ENCODE results near the gene TRIM54. TPM values are rescaled to one million over a fixed set of nuclear protein-coding genes. Genes with fewer than 3 reads are reported as not detected.
"Not testable (repeated sequence)": the region's sequence is repeated elsewhere in the genome, so short reads cannot be mapped to it uniquely, and the experiment has no call there.

The TRIM54 gene
- total RNA-seq, 1 donor from 2014 or later: 285 TPM

- intact Hi-C loops (cut with micrococcal nuclease): no loop called here
These were observed 34.6 kb downstream of the TRIM54 start for GRCh38 chr2:27316655-27317412.

GRCh38 chr2:27319839-27320238 is 37.6 kb downstream of the TRIM54 start:
- not testable (repeated sequence) for DNase-seq
- peaks cover 49% of the 10 kb centered on the region for H3K4me1 ChIP-seq

More at GRCh38 chr2:27316655-27317412, 34.6 kb downstream of the TRIM54 start:
- no peak overlapping the region for H3K4me3 ChIP-seq
- no peaks in the 10 kb centered on the region for H3K27me3 ChIP-seq (ENCODE audit: low read depth)
- peaks cover 21% of the 10 kb centered on the region for H3K4me1 ChIP-seq
- peaks cover under 1% of the 10 kb centered on the region for H3K36me3 ChIP-seq
- TF ChIP-seq, protein P1, sequence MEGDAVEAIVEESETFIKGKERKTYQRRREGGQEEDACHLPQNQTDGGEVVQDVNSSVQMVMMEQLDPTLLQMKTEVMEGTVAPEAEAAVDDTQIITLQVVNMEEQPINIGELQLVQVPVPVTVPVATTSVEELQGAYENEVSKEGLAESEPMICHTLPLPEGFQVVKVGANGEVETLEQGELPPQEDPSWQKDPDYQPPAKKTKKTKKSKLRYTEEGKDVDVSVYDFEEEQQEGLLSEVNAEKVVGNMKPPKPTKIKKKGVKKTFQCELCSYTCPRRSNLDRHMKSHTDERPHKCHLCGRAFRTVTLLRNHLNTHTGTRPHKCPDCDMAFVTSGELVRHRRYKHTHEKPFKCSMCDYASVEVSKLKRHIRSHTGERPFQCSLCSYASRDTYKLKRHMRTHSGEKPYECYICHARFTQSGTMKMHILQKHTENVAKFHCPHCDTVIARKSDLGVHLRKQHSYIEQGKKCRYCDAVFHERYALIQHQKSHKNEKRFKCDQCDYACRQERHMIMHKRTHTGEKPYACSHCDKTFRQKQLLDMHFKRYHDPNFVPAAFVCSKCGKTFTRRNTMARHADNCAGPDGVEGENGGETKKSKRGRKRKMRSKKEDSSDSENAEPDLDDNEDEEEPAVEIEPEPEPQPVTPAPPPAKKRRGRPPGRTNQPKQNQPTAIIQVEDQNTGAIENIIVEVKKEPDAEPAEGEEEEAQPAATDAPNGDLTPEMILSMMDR (IDR thresholded peaks at IDR 0.05; ENCODE audit: borderline replicate concordance): no peak
- no peak for DNase-seq
- no peaks in the 10 kb centered on the region for H3K9me3 ChIP-seq (replicated peaks)
- no peak overlapping the region for H3K27ac ChIP-seq (replicated peaks)

DNA sequence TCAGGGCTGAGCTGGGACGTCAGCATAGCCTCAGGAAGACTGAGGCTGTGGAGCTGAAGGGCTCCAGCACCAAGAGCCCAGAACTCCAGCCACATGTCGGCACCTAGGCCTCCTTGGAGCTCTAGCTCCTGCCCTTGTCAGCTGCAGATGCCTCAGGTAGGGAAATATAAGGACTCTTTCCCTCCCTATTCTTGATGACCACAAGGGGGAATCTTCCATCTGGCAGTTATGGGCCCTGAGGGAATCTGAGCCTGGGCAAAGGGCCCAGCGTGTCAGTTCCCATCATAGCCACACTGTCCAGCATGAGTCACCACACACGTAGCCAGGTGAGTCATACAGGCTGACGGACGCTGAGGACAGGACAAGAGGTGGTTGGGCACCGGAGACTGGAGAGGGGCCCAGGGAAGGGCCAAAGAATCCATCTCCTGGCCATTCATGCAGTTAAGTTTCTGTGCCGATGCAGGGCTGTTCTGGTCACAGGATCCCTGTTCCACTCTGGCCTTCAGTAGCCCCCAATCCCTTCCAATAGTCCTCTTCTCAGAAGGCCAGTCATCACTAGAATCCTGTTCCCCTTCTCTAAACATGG is 38.8 kb downstream of the TRIM54 start:
- Histone ChIP-seq H3K27ac (replicated peaks) (peak overlapping the region; percentile 96), H3K9me3 (replicated peaks) (no peaks in the 10 kb centered on the region), H3K27me3 (ENCODE audit: low read depth) (no peaks in the 10 kb centered on the region), H3K4me1 (peaks cover 50% of the 10 kb centered on the region), H3K36me3 (peaks cover 7% of the 10 kb centered on the region), H3K4me3 (peak overlapping the region; percentile 2)
- intact Hi-C loops (cut with micrococcal nuclease): no loop called here
- peak; percentile 71 for DNase-seq
- TF ChIP-seq, protein P1 (IDR thresholded peaks at IDR 0.05; ENCODE audit: borderline replicate concordance): peak; percentile 53

More at GRCh38 chr2:27319839-27320238, 37.6 kb downstream of the TRIM54 start:
- H3K27ac ChIP-seq (replicated peaks); H3K27me3 ChIP-seq (ENCODE audit: low read depth); H3K9me3 ChIP-seq (replicated peaks); H3K4me3 ChIP-seq; H3K36me3 ChIP-seq; intact Hi-C loops (cut with micrococcal nuclease): not testable (repeated sequence)

DNA sequence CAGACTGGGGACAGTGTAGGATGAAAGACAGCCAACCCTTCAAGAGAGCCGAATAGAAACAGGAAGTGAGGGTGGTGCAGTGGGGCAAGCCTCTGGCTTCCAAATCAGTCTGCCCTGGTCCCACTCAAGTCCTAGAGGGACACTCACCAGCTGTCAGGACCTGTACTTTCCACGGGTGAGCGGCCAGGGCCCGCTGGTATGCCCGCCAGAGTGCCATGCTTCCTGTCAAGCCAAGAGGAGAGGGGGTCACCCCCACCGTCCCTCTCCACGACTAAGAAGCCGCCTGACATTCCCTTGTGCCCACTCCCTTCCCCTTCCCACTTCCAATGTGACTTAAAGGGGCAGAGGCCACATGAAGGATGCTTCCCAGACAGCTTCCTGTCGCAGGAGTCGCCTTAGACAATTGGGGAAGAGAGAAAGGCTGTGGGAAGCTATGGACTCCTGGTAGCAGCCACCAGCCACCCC is 40.1 kb downstream of the TRIM54 start:
- peak overlapping the region; percentile 87 for H3K4me3 ChIP-seq
- DNase-seq: no peak
- H3K27me3 ChIP-seq (ENCODE audit: low read depth): no peaks in the 10 kb centered on the region
- intact Hi-C loops (cut with micrococcal nuclease): no loop called here
- TF ChIP-seq, protein P1 (IDR thresholded peaks at IDR 0.05; ENCODE audit: borderline replicate concordance): no peak
- H3K36me3 ChIP-seq: peaks cover 20% of the 10 kb centered on the region
- peak overlapping the region; percentile 96 for H3K27ac ChIP-seq (replicated peaks)
- peaks cover 43% of the 10 kb centered on the region for H3K4me1 ChIP-seq
- H3K9me3 ChIP-seq (replicated peaks): no peaks in the 10 kb centered on the region

- TF ChIP-seq, protein P1 (IDR thresholded peaks at IDR 0.05; ENCODE audit: borderline replicate concordance): no peak
- Histone ChIP-seq H3K27me3 (ENCODE audit: low read depth) (no peaks in the 10 kb centered on the region), H3K9me3 (replicated peaks) (no peaks in the 10 kb centered on the region), H3K4me1 (peaks cover 43% of the 10 kb centered on the region), H3K36me3 (peaks cover 26% of the 10 kb centered on the region), H3K4me3 (peak within 1 kb of the TSS; percentile 87), H3K27ac (replicated peaks) (peak within 1 kb of the TSS; percentile 96)
- peak; percentile 91 for DNase-seq
- intact Hi-C loops (cut with micrococcal nuclease): no loop called here
These were observed 40.8 kb downstream of the TRIM54 start, which contains the start of gene MPV17 for GRCh38 chr2:27322766-27323595. Gene MPV17, minus strand, starts transcription at chr2:27323097. Its CDS starts 580 bp downstream, at chr2:27322517.

All from left ventricle myocardium inferior (tissue), 1 donor.